Vagina (tissue), 2 donors: ENCODE measurements around the gene ABCC6.

Experiments
- POLR2A ChIP-seq, 2 donors: fragments of 450-650 bp; IDR thresholded peaks; one replicate each; pipeline ENCODE4 v1.6.1; 2017; ENCODE audit warnings: antibody characterized with exemption in 2 of 2, mild to moderate bottlenecking in 2 of 2, moderate library complexity in 2 of 2
- POLR2AphosphoS5 ChIP-seq, 2 donors: sonication (generic); formaldehyde crosslinking; IDR thresholded peaks; one replicate each; pipeline ENCODE4 v1.9.0; 2017; ENCODE audit warnings: antibody characterized with exemption in 2 of 2, mild to moderate bottlenecking in 2 of 2, low read depth in 1 of 2; ENCODE audit not compliant: insufficient read depth in 1 of 2
- TF ChIP-seq, protein P1 (sequence below), 3 experiments: fragments of 450-650 bp in 2 of 3; fragments of 200-600 bp in 1 of 3; sonication (generic) in 1 of 3; IDR thresholded peaks; one replicate each; pipeline ENCODE4 v1.5.1; 2017 to 2019; ENCODE audit warnings: antibody characterized with exemption in 3 of 3, mild to moderate bottlenecking in 2 of 3, moderate library complexity in 2 of 3

DNA sequence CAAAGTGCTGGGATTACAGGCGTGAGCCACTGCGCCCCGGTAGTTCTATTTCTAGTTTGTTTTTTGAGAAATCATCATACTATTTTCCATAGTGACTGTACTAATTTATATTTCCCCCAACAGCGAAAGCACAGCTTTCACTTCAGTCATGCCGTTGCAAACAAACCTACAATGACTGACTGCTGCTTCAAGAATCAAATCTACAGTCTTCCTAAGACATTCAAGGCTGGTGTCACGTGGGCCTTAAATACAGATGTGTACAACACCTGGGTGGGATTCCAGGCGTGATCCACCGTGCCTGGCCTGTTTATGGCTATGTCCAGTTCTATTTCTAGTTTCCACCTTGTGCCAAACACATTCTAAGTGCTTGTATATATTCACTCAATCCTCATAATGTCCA lies 72.0 kb downstream of the ABCC6 start:
- TF ChIP-seq, protein P1, sequence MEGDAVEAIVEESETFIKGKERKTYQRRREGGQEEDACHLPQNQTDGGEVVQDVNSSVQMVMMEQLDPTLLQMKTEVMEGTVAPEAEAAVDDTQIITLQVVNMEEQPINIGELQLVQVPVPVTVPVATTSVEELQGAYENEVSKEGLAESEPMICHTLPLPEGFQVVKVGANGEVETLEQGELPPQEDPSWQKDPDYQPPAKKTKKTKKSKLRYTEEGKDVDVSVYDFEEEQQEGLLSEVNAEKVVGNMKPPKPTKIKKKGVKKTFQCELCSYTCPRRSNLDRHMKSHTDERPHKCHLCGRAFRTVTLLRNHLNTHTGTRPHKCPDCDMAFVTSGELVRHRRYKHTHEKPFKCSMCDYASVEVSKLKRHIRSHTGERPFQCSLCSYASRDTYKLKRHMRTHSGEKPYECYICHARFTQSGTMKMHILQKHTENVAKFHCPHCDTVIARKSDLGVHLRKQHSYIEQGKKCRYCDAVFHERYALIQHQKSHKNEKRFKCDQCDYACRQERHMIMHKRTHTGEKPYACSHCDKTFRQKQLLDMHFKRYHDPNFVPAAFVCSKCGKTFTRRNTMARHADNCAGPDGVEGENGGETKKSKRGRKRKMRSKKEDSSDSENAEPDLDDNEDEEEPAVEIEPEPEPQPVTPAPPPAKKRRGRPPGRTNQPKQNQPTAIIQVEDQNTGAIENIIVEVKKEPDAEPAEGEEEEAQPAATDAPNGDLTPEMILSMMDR (IDR thresholded peaks at IDR 0.05): no peak
- TF ChIP-seq POLR2A (IDR thresholded peaks at IDR 0.05) (no peak), POLR2AphosphoS5 (IDR thresholded peaks at IDR 0.05; ENCODE audit: insufficient read depth in 1 of 2, low read depth in 1 of 2) (no peak)
